ENCODE data around the gene STEAP2. TPM values are rescaled to one million over a fixed set of nuclear protein-coding genes. Genes with fewer than 3 reads are reported as not detected.

Gene STEAP2
- total RNA-seq, 6 donors from 2014 or later = 2.6 to 18.7 (median 8.1) TPM

DNA sequence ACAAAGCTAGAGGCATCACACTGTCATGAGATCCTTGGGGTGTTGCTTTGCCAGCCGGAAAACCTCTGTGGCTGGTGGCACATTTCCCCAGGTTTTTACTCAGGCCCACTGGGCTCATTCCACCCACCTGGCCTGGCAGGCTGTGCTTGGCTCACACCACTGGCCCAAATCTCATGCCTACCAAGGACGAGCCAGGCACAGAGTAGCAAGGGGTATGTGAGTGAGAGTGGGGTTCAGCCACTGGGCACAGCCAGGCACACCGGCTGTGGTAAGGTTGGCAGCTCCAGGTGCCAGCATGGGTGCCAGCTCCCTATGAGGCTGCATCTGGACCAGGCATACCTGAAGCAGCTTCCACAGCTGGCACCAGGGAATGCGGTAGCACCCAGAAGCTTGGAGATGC lies 35.9 kb upstream of the STEAP2 start:
- Histone ChIP-seq H3K27ac (no peak overlapping the region), H3K4me3 (no peak overlapping the region), H3K9me3 (no peaks in the 10 kb centered on the region), H3K36me3 (no peaks in the 10 kb centered on the region), H3K27me3 (no peaks in the 10 kb centered on the region), H3K4me1 (peaks cover 0 to 2% (median 0%) of the 10 kb centered on the region in 4 donors)
- ATAC-seq (ENCODE audit: low FRiP score in 2 of 2) (peak; percentile 19 to 26), DNase-seq (peak in 1 of 2 donors; percentile 37)
- TF ChIP-seq EP300 (IDR thresholded peaks at IDR 0.05) = no peak
- 75 to 93% methylated on average over 1 to 4 of the region's 4 CpGs for WGBS, 2 donors

DNA sequence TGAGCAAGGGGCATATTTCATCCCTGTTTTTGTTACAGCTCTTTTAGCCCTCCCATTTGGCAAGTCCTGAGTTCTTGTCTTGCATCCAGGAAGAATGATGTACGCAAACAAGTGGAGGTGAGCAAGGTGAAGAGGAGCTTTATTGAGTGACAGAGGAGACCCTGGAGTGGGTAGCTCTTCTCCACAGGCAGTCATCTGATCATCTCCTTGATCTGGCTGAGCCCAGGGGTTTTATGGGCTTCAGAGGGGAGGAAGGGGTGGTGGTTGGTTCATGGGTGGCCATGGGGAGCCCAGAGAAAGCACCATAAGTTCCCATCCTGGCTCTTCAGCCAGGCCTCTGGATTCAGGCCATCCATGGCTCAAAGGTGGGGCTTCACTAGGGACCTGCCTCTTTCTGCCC lies 35.3 kb upstream of the STEAP2 start:
- ATAC-seq (ENCODE audit: low FRiP score in 2 of 2) = no peak
- Histone ChIP-seq H3K4me3 (no peak overlapping the region), H3K27me3 (no peaks in the 10 kb centered on the region), H3K4me1 (peaks cover 0 to 2% (median 0%) of the 10 kb centered on the region in 4 donors), H3K27ac (no peak overlapping the region), H3K36me3 (no peaks in the 10 kb centered on the region), H3K9me3 (no peaks in the 10 kb centered on the region)
- DNase-seq = no peak
- TF ChIP-seq EP300 (IDR thresholded peaks at IDR 0.05) = no peak
- no peak for TF ChIP-seq POLR2AphosphoS5 (IDR thresholded peaks at IDR 0.05)
- TF ChIP-seq POLR2A (IDR thresholded peaks at IDR 0.05) = no peak
- TF ChIP-seq, protein P1, sequence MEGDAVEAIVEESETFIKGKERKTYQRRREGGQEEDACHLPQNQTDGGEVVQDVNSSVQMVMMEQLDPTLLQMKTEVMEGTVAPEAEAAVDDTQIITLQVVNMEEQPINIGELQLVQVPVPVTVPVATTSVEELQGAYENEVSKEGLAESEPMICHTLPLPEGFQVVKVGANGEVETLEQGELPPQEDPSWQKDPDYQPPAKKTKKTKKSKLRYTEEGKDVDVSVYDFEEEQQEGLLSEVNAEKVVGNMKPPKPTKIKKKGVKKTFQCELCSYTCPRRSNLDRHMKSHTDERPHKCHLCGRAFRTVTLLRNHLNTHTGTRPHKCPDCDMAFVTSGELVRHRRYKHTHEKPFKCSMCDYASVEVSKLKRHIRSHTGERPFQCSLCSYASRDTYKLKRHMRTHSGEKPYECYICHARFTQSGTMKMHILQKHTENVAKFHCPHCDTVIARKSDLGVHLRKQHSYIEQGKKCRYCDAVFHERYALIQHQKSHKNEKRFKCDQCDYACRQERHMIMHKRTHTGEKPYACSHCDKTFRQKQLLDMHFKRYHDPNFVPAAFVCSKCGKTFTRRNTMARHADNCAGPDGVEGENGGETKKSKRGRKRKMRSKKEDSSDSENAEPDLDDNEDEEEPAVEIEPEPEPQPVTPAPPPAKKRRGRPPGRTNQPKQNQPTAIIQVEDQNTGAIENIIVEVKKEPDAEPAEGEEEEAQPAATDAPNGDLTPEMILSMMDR (IDR thresholded peaks at IDR 0.05) = no peak
- WGBS, 2 donors = 100% methylated on average over 1 of the region's 1 CpG

DNA sequence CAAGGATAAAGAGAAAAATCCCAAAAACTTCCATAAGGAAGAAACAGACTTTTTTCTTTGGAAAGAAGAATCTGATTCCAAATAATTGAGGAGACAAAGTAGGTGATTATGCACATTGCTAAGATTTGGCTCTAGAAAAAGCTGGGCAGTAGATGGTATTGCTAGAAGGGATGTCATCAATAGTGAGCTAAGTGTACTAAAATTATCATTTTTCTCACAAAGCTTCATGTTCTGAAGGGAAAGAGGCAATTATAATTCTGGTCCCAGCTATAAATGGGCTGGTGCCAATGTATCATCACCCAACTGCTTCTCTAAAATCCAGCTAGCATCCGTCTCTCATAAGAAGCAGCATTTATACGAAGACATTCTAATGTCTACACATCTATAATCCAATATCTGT lies 33.4 kb upstream of the STEAP2 start:
- Histone ChIP-seq H3K9me3 (no peaks in the 10 kb centered on the region), H3K36me3 (no peaks in the 10 kb centered on the region), H3K4me1 (peaks cover 0 to 2% (median 0%) of the 10 kb centered on the region in 4 donors), H3K27me3 (no peaks in the 10 kb centered on the region), H3K4me3 (no peak overlapping the region), H3K27ac (no peak overlapping the region)
- WGBS, 2 donors = 98 to 100% methylated on average over 2 of the region's 2 CpGs
- ATAC-seq (ENCODE audit: low FRiP score in 2 of 2) (no peak), DNase-seq (no peak)
- TF ChIP-seq POLR2AphosphoS5 (IDR thresholded peaks at IDR 0.05) = no peak
- no peak for TF ChIP-seq EP300 (IDR thresholded peaks at IDR 0.05)
- TF ChIP-seq, protein P1 (IDR thresholded peaks at IDR 0.05) = no peak
- TF ChIP-seq POLR2A (IDR thresholded peaks at IDR 0.05) = no peak

DNA sequence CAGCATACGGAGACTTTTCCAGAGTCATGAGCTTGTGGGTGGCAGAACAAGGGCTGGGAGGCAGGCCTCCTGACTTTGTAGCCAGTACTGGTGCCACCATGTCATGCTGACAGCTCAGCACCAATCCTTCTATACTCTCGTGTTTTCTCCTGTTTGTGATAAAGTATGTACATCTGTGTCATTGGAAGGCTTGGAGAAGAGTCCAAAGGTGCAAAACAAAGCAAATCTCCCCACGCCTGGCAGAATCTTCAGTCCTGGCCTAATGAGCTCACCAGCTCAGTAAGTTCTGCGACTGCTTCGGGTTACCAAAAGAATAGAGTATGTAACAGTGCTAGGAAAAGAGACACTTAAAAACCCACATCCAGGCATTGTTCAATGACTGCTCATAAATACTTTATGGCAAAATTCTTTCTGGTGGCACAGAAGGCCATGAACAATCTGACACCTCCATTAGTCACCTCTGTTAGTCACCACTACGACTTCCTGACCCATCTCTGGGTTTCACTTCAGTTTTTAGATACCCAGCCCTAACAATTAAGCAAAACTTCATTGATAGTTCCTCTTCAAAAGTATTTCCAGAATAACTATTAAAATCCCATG lies 32.8 kb upstream of the STEAP2 start:
- ATAC-seq (ENCODE audit: low FRiP score in 2 of 2) (peak in 1 of 2 donors; percentile 60), DNase-seq (no peak)
- peaks cover 0 to 2% (median 0%) of the 10 kb centered on the region in 4 donors for H3K4me1 ChIP-seq
- H3K27ac ChIP-seq = no peak overlapping the region
- H3K9me3 ChIP-seq = no peaks in the 10 kb centered on the region
- TF ChIP-seq POLR2A (IDR thresholded peaks at IDR 0.05) (no peak), EP300 (IDR thresholded peaks at IDR 0.05) (no peak), POLR2AphosphoS5 (IDR thresholded peaks at IDR 0.05) (no peak)
- TF ChIP-seq, protein P1 (IDR thresholded peaks at IDR 0.05) = no peak
- no peaks in the 10 kb centered on the region for H3K36me3 ChIP-seq
- no peak overlapping the region for H3K4me3 ChIP-seq
- no peaks in the 10 kb centered on the region for H3K27me3 ChIP-seq
- 64 to 80% methylated on average over 6 of the region's 6 CpGs for WGBS, 2 donors

DNA sequence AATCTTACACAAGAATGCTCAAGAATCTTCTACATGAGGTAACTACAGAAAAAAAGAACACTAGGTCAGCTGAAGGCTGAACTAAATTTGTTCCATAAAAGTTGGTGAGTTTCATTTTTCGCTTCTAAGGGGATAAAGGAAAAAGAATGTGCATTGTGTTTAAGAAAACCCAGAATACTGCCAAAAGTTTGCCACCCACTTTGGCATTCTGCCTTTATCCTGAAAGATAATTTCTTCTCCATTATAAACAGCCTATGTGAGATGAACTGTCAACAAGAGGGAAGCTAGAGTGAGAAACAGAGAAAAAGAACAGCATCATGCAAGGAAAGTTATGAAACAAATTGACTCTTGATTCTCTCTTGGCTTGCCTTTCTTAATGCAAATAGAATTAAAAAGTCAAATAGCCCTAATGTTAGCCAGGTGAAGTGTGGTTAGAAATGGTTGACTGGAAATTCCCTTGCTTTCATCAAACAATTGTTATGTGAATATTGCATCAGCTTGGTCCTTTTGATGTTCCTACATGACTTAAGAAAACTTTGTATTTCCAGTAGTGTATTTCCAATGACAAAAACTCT lies 31.4 kb upstream of the STEAP2 start:
- no peak overlapping the region for H3K4me3 ChIP-seq
- TF ChIP-seq POLR2AphosphoS5 (IDR thresholded peaks at IDR 0.05) (no peak), POLR2A (IDR thresholded peaks at IDR 0.05) (no peak)
- DNase-seq (no peak), ATAC-seq (ENCODE audit: low FRiP score in 2 of 2) (no peak)
- no peaks in the 10 kb centered on the region for H3K9me3 ChIP-seq
- H3K36me3 ChIP-seq = no peaks in the 10 kb centered on the region
- no peak overlapping the region for H3K27ac ChIP-seq
- H3K27me3 ChIP-seq = no peaks in the 10 kb centered on the region
- H3K4me1 ChIP-seq = peaks cover 0 to 2% (median 0%) of the 10 kb centered on the region in 4 donors
- WGBS, 2 donors = 44 to 51% methylated on average over 1 of the region's 1 CpG

DNA sequence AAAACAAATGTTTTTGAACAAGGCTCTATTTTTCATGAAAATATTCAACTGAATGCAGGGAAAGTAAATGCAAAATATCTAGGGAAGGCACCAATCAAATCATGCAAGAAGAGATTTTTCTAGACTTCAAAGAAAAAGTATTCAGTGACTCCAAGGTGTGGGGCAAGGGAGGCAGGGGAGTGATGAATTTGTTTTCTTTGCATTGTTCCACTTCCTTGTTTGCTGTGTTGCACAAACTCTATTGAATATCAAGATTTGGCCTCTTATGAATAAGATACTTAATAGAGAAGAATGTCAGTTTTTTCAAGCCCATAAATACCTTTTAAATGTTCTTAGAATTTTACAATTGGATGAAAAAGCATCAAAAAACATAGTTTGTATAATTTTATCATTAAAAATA lies 30.9 kb upstream of the STEAP2 start:
- Histone ChIP-seq H3K9me3 (no peaks in the 10 kb centered on the region), H3K4me1 (peaks cover 0 to 2% (median 0%) of the 10 kb centered on the region in 4 donors), H3K27me3 (no peaks in the 10 kb centered on the region), H3K27ac (no peak overlapping the region), H3K4me3 (no peak overlapping the region), H3K36me3 (no peaks in the 10 kb centered on the region)
- no peak for DNase-seq
- no peak for ATAC-seq (ENCODE audit: low FRiP score in 2 of 2)
- TF ChIP-seq POLR2A (IDR thresholded peaks at IDR 0.05) (no peak), EP300 (IDR thresholded peaks at IDR 0.05) (no peak), POLR2AphosphoS5 (IDR thresholded peaks at IDR 0.05) (no peak)
- TF ChIP-seq, protein P1 (IDR thresholded peaks at IDR 0.05) = no peak
